H9 (cell line): ENCODE measurements around the gene SLX4IP. TPM values are rescaled to one million over a fixed set of nuclear protein-coding genes. Genes with fewer than 3 reads are reported as not detected.

Experiments used
- DNase-seq: peaks from one replicate; pipeline ENCODE4 v3.0.0-alpha.2; 2017
- H2AFZ ChIP-seq: one replicate; pipeline ENCODE4 v1.6.1; 2013; ENCODE audit warnings: mild to moderate bottlenecking, low read length, control low read depth, moderate library complexity
- H2AK5ac ChIP-seq: 2 replicates; pipeline ENCODE4 v1.6.1; 2013; ENCODE audit warnings: low read length, control low read depth, mixed read lengths; ENCODE audit not compliant: insufficient read length
- H2BK120ac ChIP-seq: one replicate; pipeline ENCODE4 v1.6.1; 2013; ENCODE audit warnings: low read depth, mild to moderate bottlenecking, low read length, control low read depth, inconsistent platforms; ENCODE audit not compliant: poor library complexity, severe bottlenecking
- H2BK12ac ChIP-seq: 2 replicates; pipeline ENCODE4 v1.6.1; 2013; ENCODE audit warnings: low read length, control low read depth, mixed read lengths, low read depth; ENCODE audit not compliant: insufficient read length
- H2BK15ac ChIP-seq: 2 replicates; pipeline ENCODE4 v1.6.1; 2013; ENCODE audit warnings: low read depth, low read length, control low read depth
- H2BK20ac ChIP-seq: one replicate; pipeline ENCODE4 v1.6.1; 2013; ENCODE audit warnings: low read depth, mild to moderate bottlenecking, low read length, control low read depth, inconsistent platforms; ENCODE audit not compliant: poor library complexity, severe bottlenecking
- H2BK5ac ChIP-seq: 2 replicates; pipeline ENCODE4 v1.6.1; 2013; ENCODE audit warnings: low read length, control low read depth, mixed read lengths; ENCODE audit not compliant: insufficient read length
- H3K14ac ChIP-seq: 2 replicates; pipeline ENCODE4 v1.6.1; 2013; ENCODE audit warnings: low read length, control low read depth; ENCODE audit not compliant: insufficient read depth
- H3K18ac ChIP-seq: 2 replicates; pipeline ENCODE4 v1.6.1; 2013; ENCODE audit warnings: low read depth, mild to moderate bottlenecking, mixed read lengths, low read length, control low read depth; ENCODE audit not compliant: insufficient read length
- H3K23ac ChIP-seq: 2 replicates; pipeline ENCODE4 v1.6.1; 2013; ENCODE audit warnings: low read length, control low read depth, mixed read lengths, low read depth; ENCODE audit not compliant: insufficient read length
- H3K23me2 ChIP-seq: 2 replicates; pipeline ENCODE4 v1.6.1; 2013; ENCODE audit warnings: low read depth, mild to moderate bottlenecking, mixed read lengths, low read length, control low read depth; ENCODE audit not compliant: insufficient read length, poor library complexity, severe bottlenecking
- H3K27ac ChIP-seq: 2 replicates; pipeline ENCODE4 v1.5.1; 2013; ENCODE audit warnings: low read length, control low read depth, mixed read lengths, low read depth; ENCODE audit not compliant: insufficient read length
- H3K27me3 ChIP-seq: 2 replicates; pipeline ENCODE4 v1.6.1; 2013; ENCODE audit warnings: low read length, control low read depth, inconsistent platforms; ENCODE audit not compliant: insufficient read depth
- H3K4ac ChIP-seq: 2 replicates; pipeline ENCODE4 v1.6.1; 2013; ENCODE audit warnings: low read depth, mild to moderate bottlenecking, control low read depth, inconsistent platforms, low read length, moderate library complexity
- H3K4me1 ChIP-seq: 2 replicates; pipeline ENCODE4 v1.6.1; 2013; ENCODE audit warnings: low read length, control low read depth, inconsistent platforms; ENCODE audit not compliant: insufficient read depth
- H3K4me2 ChIP-seq: 2 replicates; pipeline ENCODE4 v1.6.1; 2013; ENCODE audit warnings: low read length, control low read depth, mixed read lengths; ENCODE audit not compliant: insufficient read length, insufficient read depth
- H3K56ac ChIP-seq: 2 replicates; pipeline ENCODE4 v1.6.1; 2013; ENCODE audit warnings: low read depth, mild to moderate bottlenecking, mixed read lengths, low read length, control low read depth; ENCODE audit not compliant: insufficient read length
- H3K79me1 ChIP-seq: 2 replicates; pipeline ENCODE4 v1.6.1; 2013; ENCODE audit warnings: low read depth, mild to moderate bottlenecking, moderate library complexity, low read length, control low read depth, inconsistent platforms; ENCODE audit not compliant: insufficient read depth, poor library complexity, severe bottlenecking
- H3K79me2 ChIP-seq: 2 replicates; pipeline ENCODE4 v1.6.1; 2013; ENCODE audit warnings: low read length, control low read depth, inconsistent platforms; ENCODE audit not compliant: insufficient read depth
- H3K9ac ChIP-seq: 2 replicates; pipeline ENCODE4 v1.6.1; 2013; ENCODE audit warnings: low read length, control low read depth, mixed read lengths; ENCODE audit not compliant: insufficient read length; ENCODE audit errors: extremely low read depth
- H3K9me3 ChIP-seq: one replicate; pipeline ENCODE4 v1.6.1; 2013; ENCODE audit warnings: low read depth, low read length, inconsistent platforms; ENCODE audit not compliant: control insufficient read depth
- H3T11ph ChIP-seq: one replicate; pipeline ENCODE4 v1.6.1; 2013; ENCODE audit warnings: mild to moderate bottlenecking, low read length, control low read depth, inconsistent platforms
- H4K20me1 ChIP-seq: one replicate; pipeline ENCODE4 v1.6.1; 2013; ENCODE audit not compliant: control insufficient read depth, insufficient read length, insufficient read depth
- H4K5ac ChIP-seq: 2 replicates; pipeline ENCODE4 v1.6.1; 2013; ENCODE audit warnings: low read depth, mild to moderate bottlenecking, mixed read lengths, low read length, control low read depth; ENCODE audit not compliant: insufficient read length
- H4K8ac ChIP-seq: replicated peaks from 2 replicates; pipeline ENCODE4 v1.6.1; 2013; ENCODE audit warnings: low read length, control low read depth, mixed read lengths, low read depth; ENCODE audit not compliant: insufficient read length
- H4K91ac ChIP-seq: 2 replicates; pipeline ENCODE4 v1.6.1; 2013; ENCODE audit warnings: low read depth, mild to moderate bottlenecking, moderate library complexity, mixed read lengths, low read length, control low read depth; ENCODE audit not compliant: insufficient read length
- H3K27ac Mint-ChIP-seq, 3 experiments: 2 replicates in 2 of 3; 3 replicates in 1 of 3; pipeline ENCODE4 v1.8.0; 2020 to 2021; ENCODE audit warnings: mixed read lengths in 3 of 3, mild to moderate bottlenecking in 1 of 3, moderate library complexity in 1 of 3
- H3K27me3 Mint-ChIP-seq: 2 replicates; pipeline ENCODE4 v1.8.0; 2021; ENCODE audit warnings: low read depth, mild to moderate bottlenecking, moderate library complexity, mixed read lengths
- H3K36me3 Mint-ChIP-seq, 3 experiments: 2 replicates in 2 of 3; 3 replicates in 1 of 3; pipeline ENCODE4 v1.8.0; 2020 to 2021; ENCODE audit warnings: low read depth in 3 of 3, mixed read lengths in 3 of 3; ENCODE audit not compliant: insufficient read depth in 1 of 3
- H3K4me1 Mint-ChIP-seq, 2 experiments: 2 replicates each; pipeline ENCODE4 v1.8.0; 2020; ENCODE audit warnings: mixed read lengths in 2 of 2
- H3K4me3 Mint-ChIP-seq, 2 experiments: 2 replicates in 1 of 2; 3 replicates in 1 of 2; pipeline ENCODE4 v1.8.0; 2020 to 2021; ENCODE audit warnings: mild to moderate bottlenecking in 2 of 2, mixed read lengths in 2 of 2, moderate library complexity in 1 of 2
- H3K9me3 Mint-ChIP-seq, 2 experiments: 2 replicates in 1 of 2; 3 replicates in 1 of 2; pipeline ENCODE4 v1.8.0; 2020; ENCODE audit warnings: mild to moderate bottlenecking in 2 of 2, mixed read lengths in 2 of 2, moderate library complexity in 1 of 2
- WGBS: extraction: QIAGEN DNeasy Blood & Tissue Kit; methylation state at CpG from one replicate; pipeline ENCODE4 v1.1.7; 2013; ENCODE audit warnings: missing lambda C conversion rate, low lambda C conversion rate, mixed read lengths; ENCODE audit not compliant: insufficient read length; ENCODE audit errors: extremely low coverage; 5-methylcytosine and 5-hydroxymethylcytosine counted together
- total RNA-seq: library from RNA; stranded (reverse); gene quantifications from 2 replicates; pipeline ENCODE4 v1.2.1, GENCODE V29; 2021
- TF ChIP-seq, protein P1 (sequence below): fragments of 200-600 bp; sonication (generic); conservative IDR thresholded peaks from 3 replicates; pipeline ENCODE4 v1.8.0; 2021; ENCODE audit warnings: antibody characterized with exemption, mild to moderate bottlenecking

Gene SLX4IP
- total RNA-seq, 1 experiment from 2014 or later = 7.9 TPM

DNA sequence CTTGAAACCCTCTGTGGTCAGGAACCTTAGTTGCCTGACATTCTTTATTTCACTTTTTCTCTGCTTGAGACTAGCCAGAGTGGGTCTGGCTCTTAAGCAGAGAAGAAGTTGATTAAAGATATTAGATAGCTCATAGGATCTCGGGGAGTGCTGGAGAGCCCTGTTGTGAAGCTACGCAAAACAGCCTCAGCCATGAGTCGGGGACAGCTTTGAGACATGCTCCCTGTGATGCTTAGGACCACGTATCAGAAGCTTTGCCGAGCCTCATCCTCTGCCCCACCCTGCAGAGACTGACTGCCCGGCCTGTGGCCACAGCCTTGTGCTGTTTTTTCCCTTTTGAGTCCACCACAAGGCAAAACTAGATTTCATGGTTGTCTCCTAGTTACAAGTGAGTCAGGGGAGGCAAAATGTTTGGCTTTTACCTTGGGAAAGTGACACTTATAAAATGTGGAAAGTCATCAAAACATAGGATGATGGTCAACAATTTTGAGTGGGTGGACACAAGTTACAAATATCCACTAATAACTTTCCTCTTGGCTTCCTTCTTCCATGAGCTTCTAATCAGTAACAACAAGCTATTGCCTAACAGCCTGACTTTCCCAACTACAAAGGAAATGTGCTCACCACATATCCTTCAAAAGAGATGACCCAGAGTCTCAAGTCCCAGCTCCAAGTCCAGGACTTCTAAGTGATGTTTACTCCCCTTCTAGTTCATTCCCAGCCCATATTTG, 130.3 kb downstream of the SLX4IP start:
- H3K9me3 ChIP-seq = no peaks in the 10 kb centered on the region
- DNase-seq = no peak
- no peak overlapping the region for H4K5ac ChIP-seq
- no peak overlapping the region for H3K56ac ChIP-seq
- no peak overlapping the region for H2BK5ac ChIP-seq
- no peak overlapping the region for H4K91ac ChIP-seq
- no peak overlapping the region for H3K18ac ChIP-seq
- no peak overlapping the region for H2BK15ac ChIP-seq
- H2BK20ac ChIP-seq = no peak overlapping the region
- no CpG with 5 or more reads among the region's 6 CpGs for WGBS
- Mint-ChIP-seq H3K4me1 (peaks cover 17 to 18% of the 10 kb centered on the region in 2 experiments), H3K9me3 (peaks cover 0 to 4% of the 10 kb centered on the region in 2 experiments; a peak in 1 of 5 replicates), H3K27ac (peak overlapping the region in 2 of 3 experiments; percentile 7 to 28; a peak in 3 of 7 replicates), H3K36me3 (peaks cover 10 to 25% (median 16%) of the 10 kb centered on the region in 3 experiments), H3K4me3 (no peak overlapping the region), H3K27me3 (no peaks in the 10 kb centered on the region)
- no peak overlapping the region for H3T11ph ChIP-seq
- H3K4me2 ChIP-seq = no peak overlapping the region
- H2AK5ac ChIP-seq = no peak overlapping the region
- H2BK120ac ChIP-seq = no peak overlapping the region
- no peak overlapping the region for H3K23ac ChIP-seq
- H4K20me1 ChIP-seq = no peaks in the 10 kb centered on the region
- H3K79me2 ChIP-seq = no peaks in the 10 kb centered on the region
- H3K4me1 ChIP-seq = peaks cover 7% of the 10 kb centered on the region; the same call in 1 of the 2 replicates
- no peak overlapping the region for H3K27ac ChIP-seq
- H3K27me3 ChIP-seq = no peaks in the 10 kb centered on the region
- no peak overlapping the region for H3K9ac ChIP-seq
- H3K14ac ChIP-seq = no peak overlapping the region
- no peak overlapping the region for H4K8ac ChIP-seq
- no peaks in the 10 kb centered on the region for H3K79me1 ChIP-seq
- no peaks in the 10 kb centered on the region for H3K23me2 ChIP-seq
- no peak overlapping the region for H2AFZ ChIP-seq
- TF ChIP-seq, protein P1, sequence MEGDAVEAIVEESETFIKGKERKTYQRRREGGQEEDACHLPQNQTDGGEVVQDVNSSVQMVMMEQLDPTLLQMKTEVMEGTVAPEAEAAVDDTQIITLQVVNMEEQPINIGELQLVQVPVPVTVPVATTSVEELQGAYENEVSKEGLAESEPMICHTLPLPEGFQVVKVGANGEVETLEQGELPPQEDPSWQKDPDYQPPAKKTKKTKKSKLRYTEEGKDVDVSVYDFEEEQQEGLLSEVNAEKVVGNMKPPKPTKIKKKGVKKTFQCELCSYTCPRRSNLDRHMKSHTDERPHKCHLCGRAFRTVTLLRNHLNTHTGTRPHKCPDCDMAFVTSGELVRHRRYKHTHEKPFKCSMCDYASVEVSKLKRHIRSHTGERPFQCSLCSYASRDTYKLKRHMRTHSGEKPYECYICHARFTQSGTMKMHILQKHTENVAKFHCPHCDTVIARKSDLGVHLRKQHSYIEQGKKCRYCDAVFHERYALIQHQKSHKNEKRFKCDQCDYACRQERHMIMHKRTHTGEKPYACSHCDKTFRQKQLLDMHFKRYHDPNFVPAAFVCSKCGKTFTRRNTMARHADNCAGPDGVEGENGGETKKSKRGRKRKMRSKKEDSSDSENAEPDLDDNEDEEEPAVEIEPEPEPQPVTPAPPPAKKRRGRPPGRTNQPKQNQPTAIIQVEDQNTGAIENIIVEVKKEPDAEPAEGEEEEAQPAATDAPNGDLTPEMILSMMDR = no peak
- H3K4ac ChIP-seq = no peak overlapping the region
- H2BK12ac ChIP-seq = no peak overlapping the region
